ENCODE results near the gene ABTB2. TPM values are rescaled to one million over a fixed set of nuclear protein-coding genes. Genes with fewer than 3 reads are reported as not detected.

The ABTB2 gene
- total and polyA plus RNA-seq, 9 of the 15 experiments (the other 6 are each of a cell fraction or from before 2014, with no cell fraction given), result 0.03 to 0.18 (median 0.12) TPM; not detected in 2

DNA sequence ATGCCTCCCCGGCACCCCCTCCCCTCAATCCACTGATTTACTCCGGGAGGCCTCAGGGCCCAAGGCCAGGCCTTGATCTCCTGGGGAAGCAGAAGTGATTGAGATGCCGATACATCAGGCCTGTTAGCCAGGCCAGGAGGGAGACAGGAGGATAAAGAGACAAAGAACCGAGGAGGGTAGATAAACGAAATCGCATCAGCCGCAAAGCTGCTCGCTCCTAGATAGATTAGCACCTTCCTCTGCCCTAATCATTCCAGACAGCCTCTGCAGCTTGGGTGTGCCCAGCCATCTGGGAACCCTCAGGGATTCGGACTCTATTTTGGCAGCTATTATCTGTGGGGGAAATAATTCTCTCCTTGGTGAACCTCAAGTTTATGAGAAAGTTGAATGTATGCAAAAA lies 121.2 kb downstream of the ABTB2 start:
- CTCF ChIA-PET (ENCODE audit: low intra/inter-chr PET ratio), result no interaction called here
- DNase-seq (ENCODE audit: extremely low read depth in 1 of 4, low spot score in 3 of 4) (peak in 2 of 4 experiments; percentile 52 to 79), FAIRE-seq (peak; percentile 63), ATAC-seq (peak; percentile 76)
- Histone ChIP-seq H3K9me3 (replicated peaks; ENCODE audit: control insufficient read depth, insufficient read depth, low read depth, low read length) (no peaks in the 10 kb centered on the region), H2AFZ (ENCODE audit: low read depth, low read length) (no peak overlapping the region), H3K4me3 (no peak overlapping the region), H3K9ac (ENCODE audit: insufficient read depth in 1 of 2, low read depth in 2 of 2, low read length in 2 of 2) (no peak overlapping the region), H3K4me2 (ENCODE audit: insufficient read depth, low read length) (no peak overlapping the region; the same call in 1 of the 2 replicates), H3K9me1 (ENCODE audit: control insufficient read depth, insufficient read depth, low read length) (no peaks in the 10 kb centered on the region), H3K79me2 (ENCODE audit: control insufficient read depth, insufficient read depth, low read length) (no peaks in the 10 kb centered on the region), H4K20me1 (replicated peaks; ENCODE audit: control insufficient read depth, insufficient read depth, low read length) (no peaks in the 10 kb centered on the region), H3K27me3 (ENCODE audit: control insufficient read depth in 2 of 2, insufficient read depth in 2 of 2, low read length in 2 of 2) (no peaks in the 10 kb centered on the region; a peak in 1 of 5 replicates), H3K36me3 (ENCODE audit: control insufficient read depth, insufficient read depth, low read length) (no peaks in the 10 kb centered on the region), H3K4me1 (replicated peaks in 1 of 2; ENCODE audit: control insufficient read depth in 2 of 2, insufficient read depth in 2 of 2, low read length in 2 of 2) (peaks cover 10 to 12% of the 10 kb centered on the region in 2 experiments; a peak in 4 of 5 replicates), H3K27ac (ENCODE audit: extremely low read depth, low read depth, low read length) (no peak overlapping the region)
- BruUV-seq (replicated peaks), result no TSS peak
- 5% methylated on average over 7 of the region's 9 CpGs for WGBS (ENCODE audit: insufficient coverage, low coverage, missing lambda C conversion rate)
- in situ Hi-C loops (cut with MboI) (no loop called here), intact Hi-C loops (cut with micrococcal nuclease) (no loop called here)
- POLR2A ChIA-PET, result interaction anchor here (0.5 to 1.2 kb wide), 3 partner anchors 11 to 25 kb away, joined by 3 to 4 read pairs (median 3); no protein-coding TSS in a partner anchor
- TF ChIP-seq POLR2AphosphoS5 (IDR thresholded peaks at IDR 0.05; ENCODE audit: control insufficient read depth, insufficient read depth, low read depth, low read length) (peak; percentile 95), MEIS2 (IDR thresholded peaks at IDR 0.05; ENCODE audit: partially characterized antibody) (peak; percentile 82), EP300 (IDR thresholded peaks at IDR 0.05; ENCODE audit: low read length) (peak; percentile 73), ZNF76 (CRISPR knock-in tag; IDR thresholded peaks at IDR 0.05; ENCODE audit: borderline replicate concordance) (no peak), DPF2 (IDR thresholded peaks at IDR 0.05) (peak; percentile 54), ZNF589 (CRISPR knock-in tag; IDR thresholded peaks at IDR 0.05; ENCODE audit: low read depth) (peak; percentile 56; the same call in 1 of the 2 replicates), TAL1 (IDR thresholded peaks at IDR 0.05) (peak; percentile 92), RBM14 (IDR thresholded peaks at IDR 0.05; ENCODE audit: borderline replicate concordance, insufficient read depth, low read depth, low read length) (no peak), BCOR (IDR thresholded peaks at IDR 0.05) (peak; percentile 47; the same call in 1 of the 2 replicates), CCNT2 (IDR thresholded peaks at IDR 0.05; ENCODE audit: borderline replicate concordance, extremely low read depth, insufficient read length, low read depth, low read length) (peak; percentile 34), ESRRB (CRISPR knock-in tag; IDR thresholded peaks at IDR 0.05; ENCODE audit: borderline replicate concordance) (no peak), IRF1 (CRISPR knock-in tag; IDR thresholded peaks at IDR 0.05; ENCODE audit: borderline replicate concordance) (no peak), HNRNPL (IDR thresholded peaks at IDR 0.05; ENCODE audit: low read depth, low read length) (no peak), PML (IDR thresholded peaks at IDR 0.05; ENCODE audit: low read length) (peak; percentile 90), CBFA2T2 (conservative IDR thresholded peaks at IDR 0.05) (peak; percentile 97), GATAD2A (IDR thresholded peaks at IDR 0.05) (0 out of 2 replicates have a peak, but pooled peaks have one; percentile 15), KAT2B (IDR thresholded peaks at IDR 0.05; ENCODE audit: low read depth, low read length) (no peak), MXI1 (IDR thresholded peaks at IDR 0.05; ENCODE audit: low read depth, low read length) (0 out of 2 replicates have a peak, but pooled peaks have one; percentile 14)
- TF ChIP-seq, protein P1, sequence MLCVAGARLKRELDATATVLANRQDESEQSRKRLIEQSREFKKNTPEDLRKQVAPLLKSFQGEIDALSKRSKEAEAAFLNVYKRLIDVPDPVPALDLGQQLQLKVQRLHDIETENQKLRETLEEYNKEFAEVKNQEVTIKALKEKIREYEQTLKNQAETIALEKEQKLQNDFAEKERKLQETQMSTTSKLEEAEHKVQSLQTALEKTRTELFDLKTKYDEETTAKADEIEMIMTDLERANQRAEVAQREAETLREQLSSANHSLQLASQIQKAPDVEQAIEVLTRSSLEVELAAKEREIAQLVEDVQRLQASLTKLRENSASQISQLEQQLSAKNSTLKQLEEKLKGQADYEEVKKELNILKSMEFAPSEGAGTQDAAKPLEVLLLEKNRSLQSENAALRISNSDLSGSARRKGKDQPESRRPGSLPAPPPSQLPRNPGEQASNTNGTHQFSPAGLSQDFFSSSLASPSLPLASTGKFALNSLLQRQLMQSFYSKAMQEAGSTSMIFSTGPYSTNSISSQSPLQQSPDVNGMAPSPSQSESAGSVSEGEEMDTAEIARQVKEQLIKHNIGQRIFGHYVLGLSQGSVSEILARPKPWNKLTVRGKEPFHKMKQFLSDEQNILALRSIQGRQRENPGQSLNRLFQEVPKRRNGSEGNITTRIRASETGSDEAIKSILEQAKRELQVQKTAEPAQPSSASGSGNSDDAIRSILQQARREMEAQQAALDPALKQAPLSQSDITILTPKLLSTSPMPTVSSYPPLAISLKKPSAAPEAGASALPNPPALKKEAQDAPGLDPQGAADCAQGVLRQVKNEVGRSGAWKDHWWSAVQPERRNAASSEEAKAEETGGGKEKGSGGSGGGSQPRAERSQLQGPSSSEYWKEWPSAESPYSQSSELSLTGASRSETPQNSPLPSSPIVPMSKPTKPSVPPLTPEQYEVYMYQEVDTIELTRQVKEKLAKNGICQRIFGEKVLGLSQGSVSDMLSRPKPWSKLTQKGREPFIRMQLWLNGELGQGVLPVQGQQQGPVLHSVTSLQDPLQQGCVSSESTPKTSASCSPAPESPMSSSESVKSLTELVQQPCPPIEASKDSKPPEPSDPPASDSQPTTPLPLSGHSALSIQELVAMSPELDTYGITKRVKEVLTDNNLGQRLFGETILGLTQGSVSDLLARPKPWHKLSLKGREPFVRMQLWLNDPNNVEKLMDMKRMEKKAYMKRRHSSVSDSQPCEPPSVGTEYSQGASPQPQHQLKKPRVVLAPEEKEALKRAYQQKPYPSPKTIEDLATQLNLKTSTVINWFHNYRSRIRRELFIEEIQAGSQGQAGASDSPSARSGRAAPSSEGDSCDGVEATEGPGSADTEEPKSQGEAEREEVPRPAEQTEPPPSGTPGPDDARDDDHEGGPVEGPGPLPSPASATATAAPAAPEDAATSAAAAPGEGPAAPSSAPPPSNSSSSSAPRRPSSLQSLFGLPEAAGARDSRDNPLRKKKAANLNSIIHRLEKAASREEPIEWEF (CRISPR knock-in tag; IDR thresholded peaks at IDR 0.05), result 0 out of 2 replicates have a peak, but pooled peaks have one; percentile 37

Measured in K562 (cell line).